IMR-90 (cell line): ENCODE results near the gene PTPRG. TPM values are rescaled to one million over a fixed set of nuclear protein-coding genes. Genes with fewer than 3 reads are reported as not detected.

Experiments
- ATAC-seq: fragments of 200-7000 bp; cut with Tn5 transposase; 2 replicates; pipeline ENCODE4 v1.9.1; 2020; ENCODE audit warnings: low read depth, mild to moderate bottlenecking, moderate library complexity
- BruUV-seq: library from RNA; stranded (reverse); fragments of 400-500 nt; replicated peaks from 2 replicates; lab custom pipeline; 2021; lab: Mats Ljungman, UMichigan
- CTCF ChIA-PET: fragments of 300-600 bp; formaldehyde crosslinking; extraction: SDS; loops from one replicate; lab custom pipeline; 2021; ENCODE audit warnings: antibody characterized with exemption; lab: Yijun Ruan, JAX
- POLR2A ChIA-PET: fragments of 300-600 bp; sonication (Branson Sonifier 250); formaldehyde crosslinking; loops from one replicate; lab custom pipeline; 2022; ENCODE audit warnings: antibody characterized with exemption; ENCODE audit not compliant: unreplicated experiment; lab: Charles Lee
- DNase-seq: peaks from one replicate; pipeline ENCODE4 v3.0.0; 2013
- H2AFZ ChIP-seq: replicated peaks from 2 replicates; pipeline ENCODE3; 2013; ENCODE audit warnings: low read length, mild to moderate bottlenecking; ENCODE audit not compliant: poor library complexity
- H2AK5ac ChIP-seq: 2 replicates; pipeline ENCODE4 v1.6.1; 2013; ENCODE audit warnings: low read depth, low read length, inconsistent platforms
- H2AK9ac ChIP-seq: replicated peaks from 2 replicates; pipeline ENCODE3; 2013; ENCODE audit warnings: mild to moderate bottlenecking, low read depth, low read length, moderate library complexity; ENCODE audit not compliant: poor library complexity
- H2BK120ac ChIP-seq: 2 replicates; pipeline ENCODE4 v1.6.1; 2013; ENCODE audit warnings: low read depth, low read length, inconsistent platforms
- H2BK15ac ChIP-seq: 3 replicates; pipeline ENCODE4 v1.6.1; 2013; ENCODE audit warnings: low read depth, low read length, inconsistent platforms
- H2BK20ac ChIP-seq: 2 replicates; pipeline ENCODE4 v1.6.1; 2013; ENCODE audit warnings: low read depth, mild to moderate bottlenecking, inconsistent platforms, low read length, moderate library complexity
- H2BK5ac ChIP-seq: 2 replicates; pipeline ENCODE4 v1.6.1; 2013; ENCODE audit warnings: mild to moderate bottlenecking, low read depth, low read length, inconsistent platforms; ENCODE audit not compliant: poor library complexity, severe bottlenecking
- H3K14ac ChIP-seq: replicated peaks from 2 replicates; pipeline ENCODE4 v1.6.1; 2013; ENCODE audit warnings: low read depth, low read length, inconsistent platforms
- H3K18ac ChIP-seq: 2 replicates; pipeline ENCODE4 v1.6.1; 2013; ENCODE audit warnings: low read depth, low read length, control low read depth
- H3K23ac ChIP-seq: 2 replicates; pipeline ENCODE4 v1.6.1; 2013; ENCODE audit warnings: low read depth, low read length, inconsistent platforms
- H3K27ac ChIP-seq: 2 replicates; pipeline ENCODE4 v1.5.1; 2013; ENCODE audit warnings: mild to moderate bottlenecking, control low read depth, low read length; ENCODE audit not compliant: insufficient read depth
- H3K27me3 ChIP-seq: 2 replicates; pipeline ENCODE4 v1.6.1; 2013; ENCODE audit warnings: low read length; ENCODE audit not compliant: control insufficient read depth, insufficient read depth
- H3K36me3 ChIP-seq: 2 replicates; pipeline ENCODE4 v1.6.1; 2013; ENCODE audit warnings: low read length, mixed read lengths; ENCODE audit not compliant: control insufficient read depth, insufficient read depth
- H3K4ac ChIP-seq: 2 replicates; pipeline ENCODE4 v1.6.1; 2013; ENCODE audit warnings: low read depth, low read length, inconsistent platforms
- H3K4me1 ChIP-seq: 2 replicates; pipeline ENCODE4 v1.6.1; 2013; ENCODE audit warnings: low read length, mixed read lengths; ENCODE audit not compliant: control insufficient read depth, insufficient read depth
- H3K4me2 ChIP-seq: 2 replicates; pipeline ENCODE4 v1.6.1; 2013; ENCODE audit warnings: low read depth, mild to moderate bottlenecking, control low read depth, low read length, moderate library complexity
- H3K4me3 ChIP-seq: 2 replicates; pipeline ENCODE4 v1.5.1; 2013; ENCODE audit warnings: low read depth, mild to moderate bottlenecking, control low read depth, low read length, moderate library complexity; ENCODE audit not compliant: insufficient read depth
- H3K56ac ChIP-seq: 2 replicates; pipeline ENCODE4 v1.6.1; 2013; ENCODE audit warnings: low read length, inconsistent platforms; ENCODE audit not compliant: insufficient read depth; ENCODE audit errors: extremely low read depth
- H3K79me1 ChIP-seq, 2 experiments: 2 replicates each; pipeline ENCODE4 v1.6.1; 2013; ENCODE audit warnings: low read length in 2 of 2, inconsistent platforms in 1 of 2, low read depth in 1 of 2
- H3K9ac ChIP-seq: 2 replicates; pipeline ENCODE4 v1.6.1; 2013; ENCODE audit warnings: low read depth, low read length, control low read depth
- H3K9me1 ChIP-seq: 2 replicates; pipeline ENCODE4 v1.6.1; 2013; ENCODE audit warnings: low read length, inconsistent platforms; ENCODE audit not compliant: insufficient read depth
- H3K9me3 ChIP-seq: 2 replicates; pipeline ENCODE4 v1.6.1; 2013; ENCODE audit warnings: low read length; ENCODE audit not compliant: control insufficient read depth, insufficient read depth
- H4K20me1 ChIP-seq: 2 replicates; pipeline ENCODE4 v1.6.1; 2013; ENCODE audit warnings: low read length, inconsistent platforms; ENCODE audit not compliant: insufficient read depth
- H4K5ac ChIP-seq: 2 replicates; pipeline ENCODE4 v1.6.1; 2013; ENCODE audit warnings: mild to moderate bottlenecking, low read depth, low read length, control low read depth
- H4K8ac ChIP-seq, 2 experiments: 2 replicates each; pipeline ENCODE4 v1.6.1; 2013; ENCODE audit warnings: low read depth in 2 of 2, low read length in 2 of 2, control low read depth in 1 of 2, inconsistent platforms in 1 of 2
- H4K91ac ChIP-seq: 2 replicates; pipeline ENCODE4 v1.6.1; 2013; ENCODE audit warnings: low read depth, low read length, inconsistent platforms; ENCODE audit not compliant: insufficient read depth
- BHLHE40 ChIP-seq: fragments of 150-350 bp; IDR thresholded peaks from 2 replicates; pipeline ENCODE4 v1.6.1; 2016; ENCODE audit warnings: mild to moderate bottlenecking, low read depth, low read length
- CEBPB ChIP-seq: IDR thresholded peaks from 2 replicates; pipeline ENCODE4 v1.6.1; 2012; ENCODE audit warnings: low read depth, low read length, improper control_type of control experiment
- CHD1 ChIP-seq: IDR thresholded peaks from 2 replicates; pipeline ENCODE4 v1.6.1; 2012; ENCODE audit warnings: low read depth, low read length, improper control_type of control experiment
- FOS ChIP-seq: fragments of 150-350 bp; IDR thresholded peaks from 2 replicates; pipeline ENCODE4 v1.6.1; 2016; ENCODE audit warnings: low read depth, low read length
- MAFK ChIP-seq: IDR thresholded peaks from 2 replicates; pipeline ENCODE4 v1.6.1; 2012; ENCODE audit warnings: low read depth, low read length, improper control_type of control experiment
- MAZ ChIP-seq: IDR thresholded peaks from 2 replicates; pipeline ENCODE4 v1.6.1; 2012; ENCODE audit warnings: low read depth, mild to moderate bottlenecking, low read length, improper control_type of control experiment, moderate library complexity, borderline replicate concordance
- MXI1 ChIP-seq: IDR thresholded peaks from 2 replicates; pipeline ENCODE4 v1.6.1; 2012; ENCODE audit warnings: low read depth, mild to moderate bottlenecking, low read length, moderate library complexity, borderline replicate concordance
- NFE2L2 ChIP-seq: fragments of 150-350 bp; IDR thresholded peaks from 2 replicates; pipeline ENCODE4 v1.6.1; 2016; ENCODE audit warnings: low read depth, mild to moderate bottlenecking, low read length
- POLR2A ChIP-seq: IDR thresholded peaks from 2 replicates; pipeline ENCODE4 v1.6.1; 2012; ENCODE audit warnings: mild to moderate bottlenecking, low read depth, low read length
- RAD21 ChIP-seq: IDR thresholded peaks from 2 replicates; pipeline ENCODE4 v1.6.1; 2012; ENCODE audit warnings: low read length, improper control_type of control experiment
- RCOR1 ChIP-seq: IDR thresholded peaks from 2 replicates; pipeline ENCODE4 v1.6.1; 2012; ENCODE audit warnings: mild to moderate bottlenecking, low read length, improper control_type of control experiment; ENCODE audit not compliant: insufficient replicate concordance
- RFX5 ChIP-seq: IDR thresholded peaks from 2 replicates; pipeline ENCODE4 v1.8.0; 2012; ENCODE audit warnings: low read depth, mild to moderate bottlenecking, low read length, moderate library complexity
- SMC3 ChIP-seq: fragments of 150-350 bp; IDR thresholded peaks from 2 replicates; pipeline ENCODE4 v1.6.1; 2016; ENCODE audit warnings: low read depth, mild to moderate bottlenecking, antibody characterized with exemption, low read length, moderate library complexity
- WGBS, 2 experiments: methylation state at CpG; one replicate each; pipeline versions ENCODE4 v1.1.5 to v1.1.7; 2013; ENCODE audit warnings: missing lambda C conversion rate in 2 of 2; ENCODE audit not compliant: insufficient read length in 1 of 2; ENCODE audit errors: extremely low coverage in 2 of 2; 5-methylcytosine and 5-hydroxymethylcytosine counted together
- dilution Hi-C: fragments of 300-500 bp; cut with HindIII; formaldehyde crosslinking; loops from one replicate; pipeline ENCODE4 v1.14.3; 2018; ENCODE audit warnings: low sequenced_read_pairs; ENCODE audit not compliant: unreplicated experiment
- in situ Hi-C: fragments of 300-500 bp; cut with MboI; formaldehyde crosslinking; loops from 3 replicates; pipeline ENCODE4 v1.14.3; 2019; ENCODE audit warnings: low sequenced_read_pairs, inconsistent platforms, mixed read lengths
- intact Hi-C: fragments of 100-400 bp; cut with micrococcal nuclease; formaldehyde crosslinking; loops from 2 replicates; pipeline ENCODE4 v1.10.0; 2022
- polyA plus RNA-seq, 3 experiments: library from polyadenylated mRNA; depleted of rRNA; stranded (reverse); fragments of >200 nt; gene quantifications; 2 replicates each; pipeline ENCODE4 v1.2.3, GENCODE V29; 2012; ENCODE audit warnings: low replicate concordance in 1 of 3
- total RNA-seq: library from RNA; depleted of rRNA; stranded (reverse); fragments of >200 nt; gene quantifications from 2 replicates; pipeline ENCODE4 v1.2.3, GENCODE V29; 2012
- TF ChIP-seq, protein P1 (sequence below): fragments of 150-350 bp; IDR thresholded peaks from 2 replicates; pipeline ENCODE4 v1.6.1; 2017; ENCODE audit warnings: mild to moderate bottlenecking, antibody characterized with exemption, low read length, low read depth
- TF ChIP-seq, protein P2 (sequence below): fragments of 150-350 bp; IDR thresholded peaks from 2 replicates; pipeline ENCODE4 v1.6.1; 2016; ENCODE audit warnings: low read depth, mild to moderate bottlenecking, low read length, moderate library complexity, borderline replicate concordance
- TF ChIP-seq, protein P3 (sequence below): conservative IDR thresholded peaks from 2 replicates; pipeline ENCODE4 v1.5.1; 2012; ENCODE audit warnings: mild to moderate bottlenecking, low read depth, low read length, improper control_type of control experiment

PTPRG gene
- total and polyA plus RNA-seq, 2 of the 4 experiments (the other 2 are of a cell fraction) = 7.7 to 31.0 TPM

DNA sequence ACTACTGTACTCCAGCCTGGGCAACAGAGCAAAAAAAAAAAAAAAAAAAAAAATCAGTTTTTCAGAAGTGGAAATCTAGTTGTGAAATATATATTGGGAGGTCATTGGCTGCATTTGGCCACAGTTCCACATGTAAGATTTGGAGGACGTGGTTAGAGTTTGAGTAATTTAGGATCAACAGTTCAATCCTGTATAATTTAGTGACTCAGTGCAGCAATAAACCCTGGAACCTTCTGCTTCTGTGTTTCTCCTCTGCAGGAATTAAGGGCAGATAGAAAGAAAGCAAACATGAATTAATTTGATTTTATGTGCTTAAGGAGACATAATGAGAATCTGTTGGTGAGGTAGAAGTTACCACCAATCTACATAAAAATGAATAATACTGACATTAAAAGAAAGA is 347.0 kb downstream of the PTPRG start:
- Histone ChIP-seq H2BK15ac (no peak overlapping the region), H2AFZ (no peak overlapping the region), H3K4me2 (no peak overlapping the region), H4K8ac (no peak overlapping the region), H3K9ac (no peak overlapping the region), H3K36me3 (no peaks in the 10 kb centered on the region), H2AK9ac (no peak overlapping the region), H4K5ac (no peak overlapping the region), H2BK20ac (no peak overlapping the region), H3K14ac (no peak overlapping the region), H3K9me3 (no peaks in the 10 kb centered on the region), H2BK5ac (no peak overlapping the region), H2AK5ac (no peak overlapping the region), H2BK120ac (no peak overlapping the region), H3K4me1 (peaks cover 2% of the 10 kb centered on the region; the same call in 1 of the 2 replicates), H3K27ac (no peak overlapping the region), H4K20me1 (peaks cover 11% of the 10 kb centered on the region; the same call in 1 of the 2 replicates), H3K4ac (no peak overlapping the region), H3K56ac (no peak overlapping the region), H3K23ac (no peak overlapping the region), H3K79me1 (peaks cover 5 to 21% of the 10 kb centered on the region in 2 experiments; a peak in 2 of 4 replicates), H4K91ac (no peak overlapping the region), H3K27me3 (no peaks in the 10 kb centered on the region), H3K18ac (no peak overlapping the region), H3K9me1 (no peaks in the 10 kb centered on the region), H3K4me3 (no peak overlapping the region)
- POLR2A ChIA-PET = no interaction called here
- CTCF ChIA-PET = interaction anchor here (1.2 kb wide), 1 partner anchor 14 kb away, joined by 3 read pairs; no protein-coding TSS in a partner anchor
- TF ChIP-seq POLR2A = no peak
- no peak for TF ChIP-seq FOS
- TF ChIP-seq, protein P1, sequence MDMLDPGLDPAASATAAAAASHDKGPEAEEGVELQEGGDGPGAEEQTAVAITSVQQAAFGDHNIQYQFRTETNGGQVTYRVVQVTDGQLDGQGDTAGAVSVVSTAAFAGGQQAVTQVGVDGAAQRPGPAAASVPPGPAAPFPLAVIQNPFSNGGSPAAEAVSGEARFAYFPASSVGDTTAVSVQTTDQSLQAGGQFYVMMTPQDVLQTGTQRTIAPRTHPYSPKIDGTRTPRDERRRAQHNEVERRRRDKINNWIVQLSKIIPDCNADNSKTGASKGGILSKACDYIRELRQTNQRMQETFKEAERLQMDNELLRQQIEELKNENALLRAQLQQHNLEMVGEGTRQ = no peak
- no peak for TF ChIP-seq CEBPB
- TF ChIP-seq MAZ = no peak
- TF ChIP-seq RAD21 = no peak
- TF ChIP-seq, protein P2, sequence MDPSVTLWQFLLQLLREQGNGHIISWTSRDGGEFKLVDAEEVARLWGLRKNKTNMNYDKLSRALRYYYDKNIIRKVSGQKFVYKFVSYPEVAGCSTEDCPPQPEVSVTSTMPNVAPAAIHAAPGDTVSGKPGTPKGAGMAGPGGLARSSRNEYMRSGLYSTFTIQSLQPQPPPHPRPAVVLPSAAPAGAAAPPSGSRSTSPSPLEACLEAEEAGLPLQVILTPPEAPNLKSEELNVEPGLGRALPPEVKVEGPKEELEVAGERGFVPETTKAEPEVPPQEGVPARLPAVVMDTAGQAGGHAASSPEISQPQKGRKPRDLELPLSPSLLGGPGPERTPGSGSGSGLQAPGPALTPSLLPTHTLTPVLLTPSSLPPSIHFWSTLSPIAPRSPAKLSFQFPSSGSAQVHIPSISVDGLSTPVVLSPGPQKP = no peak
- TF ChIP-seq NFE2L2 = no peak
- TF ChIP-seq CHD1 = no peak
- no peak for TF ChIP-seq BHLHE40
- no peak for TF ChIP-seq RCOR1
- TF ChIP-seq SMC3 = no peak
- no peak for TF ChIP-seq MXI1
- TF ChIP-seq RFX5 = no peak
- TF ChIP-seq, protein P3, sequence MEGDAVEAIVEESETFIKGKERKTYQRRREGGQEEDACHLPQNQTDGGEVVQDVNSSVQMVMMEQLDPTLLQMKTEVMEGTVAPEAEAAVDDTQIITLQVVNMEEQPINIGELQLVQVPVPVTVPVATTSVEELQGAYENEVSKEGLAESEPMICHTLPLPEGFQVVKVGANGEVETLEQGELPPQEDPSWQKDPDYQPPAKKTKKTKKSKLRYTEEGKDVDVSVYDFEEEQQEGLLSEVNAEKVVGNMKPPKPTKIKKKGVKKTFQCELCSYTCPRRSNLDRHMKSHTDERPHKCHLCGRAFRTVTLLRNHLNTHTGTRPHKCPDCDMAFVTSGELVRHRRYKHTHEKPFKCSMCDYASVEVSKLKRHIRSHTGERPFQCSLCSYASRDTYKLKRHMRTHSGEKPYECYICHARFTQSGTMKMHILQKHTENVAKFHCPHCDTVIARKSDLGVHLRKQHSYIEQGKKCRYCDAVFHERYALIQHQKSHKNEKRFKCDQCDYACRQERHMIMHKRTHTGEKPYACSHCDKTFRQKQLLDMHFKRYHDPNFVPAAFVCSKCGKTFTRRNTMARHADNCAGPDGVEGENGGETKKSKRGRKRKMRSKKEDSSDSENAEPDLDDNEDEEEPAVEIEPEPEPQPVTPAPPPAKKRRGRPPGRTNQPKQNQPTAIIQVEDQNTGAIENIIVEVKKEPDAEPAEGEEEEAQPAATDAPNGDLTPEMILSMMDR = no peak
- TF ChIP-seq MAFK = no peak
- ATAC-seq (peak; percentile 56; the same call in 1 of the 2 replicates), DNase-seq (peak; percentile 64)
- WGBS, 2 experiments = no CpG with 5 or more reads among the region's 1 CpG
- in situ Hi-C loops (no loop called here), dilution Hi-C loops (no loop called here), intact Hi-C loops (no loop called here)
- BruUV-seq = no TSS peak
